MM.1S (cell line): ENCODE measurements around the gene TPSD1.
"Not testable (repeated sequence)": the region's sequence is repeated elsewhere in the genome, so short reads cannot be mapped to it uniquely, and the experiment has no call there.

Experiments used
- EZH2 ChIP-seq: fragments of 300-600 bp; sonication (generic); optimal IDR thresholded peaks from 2 replicates; pipeline ENCODE3; 2017; ENCODE audit warnings: low read depth, mild to moderate bottlenecking, antibody characterized with exemption, low read length, mixed read lengths
- TF ChIP-seq, protein P1 (sequence below): fragments of 300-600 bp; sonication (generic); IDR thresholded peaks from 2 replicates; pipeline ENCODE4 v1.5.1; 2016; ENCODE audit warnings: antibody characterized with exemption, low read length, mixed read lengths

DNA sequence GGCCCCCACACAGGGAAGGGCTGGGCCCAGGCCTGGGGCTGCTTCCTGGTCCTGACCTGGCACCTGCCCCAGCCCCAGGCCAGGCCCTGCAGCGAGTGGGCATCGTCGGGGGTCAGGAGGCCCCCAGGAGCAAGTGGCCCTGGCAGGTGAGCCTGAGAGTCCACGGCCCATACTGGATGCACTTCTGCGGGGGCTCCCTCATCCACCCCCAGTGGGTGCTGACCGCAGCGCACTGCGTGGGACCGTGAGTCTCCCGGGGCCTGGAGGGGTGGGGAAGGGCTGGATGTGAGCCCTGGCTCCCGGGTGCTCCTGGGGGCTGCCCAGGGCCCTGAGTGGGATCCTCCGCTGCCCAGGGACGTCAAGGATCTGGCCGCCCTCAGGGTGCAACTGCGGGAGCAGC, 14.8 kb upstream of the TPSD1 start:
- TF ChIP-seq, protein P1, sequence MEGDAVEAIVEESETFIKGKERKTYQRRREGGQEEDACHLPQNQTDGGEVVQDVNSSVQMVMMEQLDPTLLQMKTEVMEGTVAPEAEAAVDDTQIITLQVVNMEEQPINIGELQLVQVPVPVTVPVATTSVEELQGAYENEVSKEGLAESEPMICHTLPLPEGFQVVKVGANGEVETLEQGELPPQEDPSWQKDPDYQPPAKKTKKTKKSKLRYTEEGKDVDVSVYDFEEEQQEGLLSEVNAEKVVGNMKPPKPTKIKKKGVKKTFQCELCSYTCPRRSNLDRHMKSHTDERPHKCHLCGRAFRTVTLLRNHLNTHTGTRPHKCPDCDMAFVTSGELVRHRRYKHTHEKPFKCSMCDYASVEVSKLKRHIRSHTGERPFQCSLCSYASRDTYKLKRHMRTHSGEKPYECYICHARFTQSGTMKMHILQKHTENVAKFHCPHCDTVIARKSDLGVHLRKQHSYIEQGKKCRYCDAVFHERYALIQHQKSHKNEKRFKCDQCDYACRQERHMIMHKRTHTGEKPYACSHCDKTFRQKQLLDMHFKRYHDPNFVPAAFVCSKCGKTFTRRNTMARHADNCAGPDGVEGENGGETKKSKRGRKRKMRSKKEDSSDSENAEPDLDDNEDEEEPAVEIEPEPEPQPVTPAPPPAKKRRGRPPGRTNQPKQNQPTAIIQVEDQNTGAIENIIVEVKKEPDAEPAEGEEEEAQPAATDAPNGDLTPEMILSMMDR, result not testable (repeated sequence)
- not testable (repeated sequence) for TF ChIP-seq EZH2
